ENCODE data around the gene BCAT1.

BCAT1 gene

DNA sequence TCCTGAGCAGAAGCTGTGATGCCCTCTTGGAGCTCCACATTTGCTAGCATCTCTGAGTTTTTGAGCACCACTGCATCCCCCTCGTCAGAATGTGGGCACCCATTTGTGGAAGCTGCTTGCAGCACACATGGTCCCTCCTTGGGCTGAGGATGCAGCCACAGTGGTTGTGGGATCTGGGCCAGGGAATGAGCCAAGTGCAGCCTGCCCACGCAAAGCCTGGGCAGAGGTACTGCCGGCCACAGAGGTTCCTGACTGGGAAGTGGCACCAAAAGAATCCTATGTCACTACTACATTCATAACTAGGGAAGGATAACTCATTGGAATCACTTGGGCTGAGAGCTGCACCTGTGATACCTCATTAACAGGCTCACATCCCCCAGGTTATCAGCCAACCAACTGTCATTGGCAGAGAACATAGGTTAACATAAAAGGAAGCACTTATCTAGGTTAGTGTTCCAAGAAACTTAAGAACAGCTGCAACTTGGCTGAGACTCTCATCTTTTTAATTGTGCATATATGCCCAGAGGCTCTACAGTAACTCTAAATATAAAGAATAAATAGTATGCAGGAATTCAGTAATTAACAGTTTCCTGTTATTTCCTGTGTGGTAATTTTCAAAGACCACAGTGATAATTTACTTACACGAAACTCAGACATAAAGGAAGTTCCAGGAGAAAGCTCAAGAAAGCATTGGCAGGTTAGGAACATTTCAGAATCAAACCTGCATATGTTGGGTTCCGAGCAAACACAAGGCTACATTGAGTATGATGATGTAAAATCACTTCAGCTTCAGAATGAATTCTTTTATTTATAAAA, 145.3 kb downstream of the BCAT1 start:
- no peak for DNase-seq

DNA sequence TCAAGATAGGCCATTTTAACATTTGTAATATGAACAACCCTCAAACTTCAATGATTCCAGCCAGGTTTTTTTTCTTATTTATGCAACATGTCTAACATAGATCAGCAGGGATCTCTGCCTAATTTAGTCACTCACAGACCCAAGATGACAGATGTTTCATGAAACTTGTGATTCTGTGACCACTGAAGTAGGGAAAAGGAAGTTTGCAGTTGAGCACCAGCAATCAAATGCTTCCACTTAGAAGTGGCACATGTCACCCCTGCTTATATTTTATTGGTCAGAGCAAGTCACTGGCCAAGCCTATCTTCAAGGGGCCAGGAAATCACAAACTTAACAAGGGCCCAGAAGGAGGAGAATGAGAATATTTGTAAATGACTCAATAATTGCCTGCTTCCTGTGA, 150.6 kb downstream of the BCAT1 start:
- no peak for DNase-seq

- no peak for DNase-seq
These were observed 151.0 kb downstream of the BCAT1 start for GRCh38 chr12:24797901-24798300.

DNA sequence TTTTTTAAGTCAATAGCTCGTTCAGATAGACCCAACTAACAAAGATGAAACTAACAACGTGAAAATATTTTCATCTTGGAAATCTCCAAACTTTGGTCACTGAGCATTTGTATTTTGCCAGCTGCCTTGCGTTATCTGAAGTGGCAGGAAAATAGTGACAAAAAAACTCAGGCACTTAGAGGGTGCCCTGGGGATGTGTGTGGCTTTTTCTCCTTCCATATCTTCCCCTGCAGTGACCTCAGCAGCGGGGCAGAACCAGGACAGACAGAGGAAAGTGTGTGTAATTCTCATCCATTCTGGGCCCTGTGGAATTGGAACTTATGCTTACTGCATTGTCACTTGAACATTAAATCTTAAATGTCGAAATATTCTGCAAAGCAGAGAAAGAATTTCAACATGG, 152.0 kb downstream of the BCAT1 start:
- no peak for DNase-seq

DNA sequence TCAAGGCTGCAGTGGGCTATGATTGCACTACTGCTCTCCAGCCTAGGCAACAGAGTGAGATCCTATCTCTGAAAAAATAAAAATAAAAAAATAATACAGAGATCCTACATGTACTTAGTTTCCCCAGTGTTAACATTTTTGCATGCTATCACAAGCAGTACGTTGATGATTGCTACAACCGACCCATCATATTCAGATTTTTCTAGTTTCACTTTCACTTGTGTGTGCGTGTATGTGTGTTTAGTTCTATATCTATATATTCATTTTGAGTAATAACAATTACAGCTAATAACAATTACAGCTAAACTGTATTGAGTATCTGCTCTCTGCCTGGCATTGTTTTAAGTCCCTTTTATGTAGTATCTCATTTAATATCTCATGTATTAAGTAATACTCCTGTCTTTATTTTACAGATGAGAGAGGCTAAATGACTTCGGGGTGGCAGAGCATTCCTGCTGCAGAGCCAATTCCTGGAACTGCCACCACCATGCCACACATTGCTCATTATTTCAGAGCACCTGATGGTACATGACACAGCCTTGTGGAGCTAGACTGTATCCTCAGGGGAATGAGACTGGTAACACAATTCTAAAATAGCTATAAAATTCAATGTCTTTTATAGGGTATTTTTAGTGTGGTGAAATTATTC, 153.1 kb downstream of the BCAT1 start:
- peak in 1 of 2 donors; percentile 3 for DNase-seq

DNA sequence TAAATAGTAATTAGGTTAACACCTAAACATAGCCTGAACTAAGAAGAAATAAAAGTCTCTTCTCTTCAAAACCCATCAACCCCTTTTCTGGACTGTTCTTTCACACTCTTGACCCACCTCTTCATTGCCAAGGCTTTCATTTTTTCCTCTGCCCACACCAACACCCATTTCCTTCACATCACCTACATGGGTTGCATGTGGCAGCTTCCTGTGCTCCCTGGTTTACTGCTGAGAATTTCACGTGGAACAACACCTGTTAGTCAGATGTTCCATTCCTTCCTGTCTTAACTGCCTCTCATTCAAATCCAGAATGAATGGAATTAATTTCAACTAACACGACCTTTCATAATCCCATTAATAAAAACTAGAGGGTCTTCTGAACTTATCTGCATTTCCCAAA, 157.3 kb downstream of the BCAT1 start:
- no peak for DNase-seq

DNA sequence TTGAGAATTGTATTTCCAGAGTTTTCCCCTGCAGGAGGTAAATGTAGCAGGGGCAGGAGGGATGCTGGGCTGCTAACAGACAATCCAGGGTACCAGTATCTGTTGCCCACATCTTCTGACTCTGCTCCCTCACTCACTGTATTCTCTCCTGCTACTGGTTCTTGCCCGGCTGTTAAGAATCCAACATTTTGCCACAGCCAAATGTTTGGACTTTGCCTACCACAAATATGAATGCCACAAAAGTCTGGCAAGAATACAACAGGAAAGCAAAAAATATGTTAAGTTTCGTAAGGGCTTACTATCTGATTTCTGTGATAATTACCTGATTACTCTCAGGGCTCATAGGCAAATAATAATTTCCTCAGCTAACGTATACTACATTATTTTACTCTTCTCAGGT, 160.0 kb downstream of the BCAT1 start:
- DNase-seq: no peak

DNA sequence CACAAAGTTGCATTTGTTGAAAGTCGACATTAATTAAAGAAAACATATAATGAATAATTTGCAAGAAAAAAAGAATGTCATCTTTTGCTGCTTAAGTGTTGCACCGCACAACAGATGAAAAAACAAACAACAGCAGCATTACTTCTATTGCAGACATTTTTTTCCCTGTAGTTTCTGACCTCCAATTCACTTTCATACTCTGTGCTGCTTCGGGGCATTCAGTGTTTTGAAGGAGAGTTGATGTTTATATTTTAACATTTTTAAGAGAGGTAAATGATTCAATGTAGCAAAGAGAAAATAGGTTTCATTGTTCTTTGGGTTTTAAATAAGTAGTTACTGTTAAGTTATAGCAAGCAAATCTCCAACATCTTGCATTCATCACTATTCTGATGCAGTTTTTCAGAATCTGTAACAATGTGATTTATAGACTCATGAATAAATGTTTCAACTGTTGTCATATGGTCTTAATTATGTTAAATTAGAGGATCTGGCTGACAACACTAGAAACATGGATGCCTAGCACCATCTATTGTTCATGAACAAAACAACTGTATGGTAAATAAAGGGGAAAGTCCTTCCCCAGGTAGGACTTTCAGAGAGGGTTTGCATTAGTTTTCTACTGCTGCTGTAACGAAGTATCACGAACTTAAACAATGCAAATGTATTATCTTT, 168.1 kb downstream of the BCAT1 start:
- no peak for DNase-seq

DNA sequence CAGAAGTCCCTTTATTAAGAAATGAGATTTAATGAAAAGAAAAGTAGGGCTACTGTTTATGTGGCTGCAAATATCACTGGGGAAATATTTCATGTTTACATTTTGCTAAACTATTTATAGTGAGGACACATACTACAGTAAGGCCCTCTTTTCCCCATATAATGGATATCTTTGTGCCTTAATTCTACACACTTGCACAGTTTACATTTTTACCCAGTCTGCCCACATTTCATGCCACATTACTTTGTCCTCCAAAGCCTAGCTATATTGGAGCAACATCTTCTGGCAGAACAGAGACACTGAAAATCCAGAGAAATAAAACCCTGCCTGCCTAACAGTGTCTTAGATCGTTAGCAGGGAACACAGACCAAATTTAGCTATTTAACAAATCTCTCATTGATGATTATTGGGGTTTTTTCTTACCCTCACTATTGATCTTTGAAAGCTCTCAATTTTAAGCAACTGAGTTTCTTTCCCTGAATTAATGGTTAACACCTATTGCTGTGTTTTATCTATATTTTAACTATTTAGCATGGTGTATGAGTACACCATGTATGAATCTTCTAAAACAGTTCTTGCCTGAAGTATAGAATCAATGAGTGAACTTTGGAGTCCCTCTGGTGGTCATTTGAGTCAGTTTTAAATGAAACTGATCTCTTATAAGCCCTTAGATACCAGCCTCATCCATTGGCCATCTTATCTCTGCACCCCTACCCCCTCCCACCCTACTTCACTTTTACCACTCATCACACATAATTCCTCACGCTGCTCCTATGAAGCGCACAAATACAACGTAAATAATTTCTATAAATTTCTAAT, 170.2 kb downstream of the BCAT1 start:
- DNase-seq: no peak

- DNase-seq: no peak
These were observed 171.5 kb downstream of the BCAT1 start for GRCh38 chr12:24777359-24777758.

DNA sequence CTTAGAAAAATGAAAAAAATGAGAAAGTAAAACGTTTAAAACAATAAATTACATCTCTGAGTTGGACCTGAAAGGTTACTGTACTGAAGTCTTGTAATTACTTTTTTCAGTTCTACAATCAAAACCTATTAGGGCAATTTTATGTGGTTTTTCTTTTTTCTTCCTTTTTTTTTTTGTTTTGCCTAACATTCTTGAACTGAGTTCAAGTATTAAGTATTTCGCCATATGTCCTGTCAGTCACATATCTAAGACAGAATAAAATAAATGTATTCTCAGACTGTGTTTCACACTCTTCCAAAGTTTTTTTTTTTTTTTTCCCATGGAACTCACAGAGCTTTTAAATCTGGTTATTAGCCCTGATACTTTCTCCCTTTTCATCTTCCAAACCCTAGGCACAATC, 172.0 kb downstream of the BCAT1 start:
- DNase-seq: no peak

DNA sequence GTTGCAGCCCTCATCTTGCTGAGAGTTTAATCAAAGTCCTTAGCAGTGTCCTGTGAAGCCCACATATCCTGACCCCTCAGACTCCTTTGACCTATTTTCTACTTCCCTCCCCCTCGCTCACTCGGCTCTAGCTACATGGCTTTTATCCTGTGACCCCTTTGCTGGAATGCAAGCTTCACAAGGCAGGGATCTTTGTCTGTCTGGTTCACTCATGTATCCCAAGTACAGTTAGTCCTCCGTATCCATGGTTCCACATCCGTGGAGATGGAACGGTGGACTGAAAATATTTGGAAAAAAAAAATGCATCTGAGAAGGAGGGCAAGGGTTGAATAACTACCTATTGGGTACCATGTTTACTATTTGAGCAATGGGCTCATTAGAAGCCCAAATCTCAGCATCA, 173.8 kb downstream of the BCAT1 start:
- DNase-seq: no peak

DNA sequence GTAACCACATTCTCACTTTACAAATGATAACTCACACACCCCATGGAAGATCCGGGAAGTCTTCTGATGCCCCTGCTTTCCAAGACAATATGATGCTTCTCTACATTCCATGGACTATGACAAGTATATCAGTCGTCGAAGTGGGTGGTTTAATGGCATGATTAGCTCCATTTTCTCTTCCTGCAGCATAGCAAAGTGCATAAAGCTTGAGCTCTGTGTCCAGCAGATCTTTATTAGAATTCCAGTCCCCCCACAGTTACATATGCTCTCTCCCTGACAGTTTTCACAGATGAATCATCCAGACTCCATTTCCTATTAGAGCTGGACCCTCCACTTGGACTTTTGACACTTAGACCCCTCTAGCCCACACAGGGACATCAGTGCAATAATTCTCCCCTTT, 174.9 kb downstream of the BCAT1 start:
- DNase-seq: no peak

DNA sequence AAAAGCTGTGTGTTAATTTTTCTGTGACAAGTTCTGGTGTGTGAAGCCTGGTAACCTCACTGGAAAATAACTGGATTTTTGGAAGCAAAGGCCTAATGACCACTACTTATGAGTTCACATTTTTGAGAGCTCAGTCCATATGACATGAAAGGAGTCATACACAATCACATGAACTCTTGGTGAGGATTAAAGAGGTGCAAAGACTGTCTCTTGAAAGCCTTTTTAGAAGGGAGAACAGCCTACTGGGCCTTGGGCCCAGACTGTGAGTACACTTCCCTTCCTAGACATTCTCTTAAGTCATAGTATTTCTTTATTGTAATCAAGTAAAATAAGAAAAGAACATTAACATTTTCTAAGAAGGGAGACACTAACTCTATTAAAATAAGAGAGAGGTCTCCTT, 176.1 kb downstream of the BCAT1 start:
- no peak for DNase-seq

- DNase-seq: no peak
These were observed 178.1 kb downstream of the BCAT1 start for GRCh38 chr12:24770821-24771220.

GRCh38 chr12:24770334-24770733, 178.6 kb downstream of the BCAT1 start:
- no peak for DNase-seq

DNA sequence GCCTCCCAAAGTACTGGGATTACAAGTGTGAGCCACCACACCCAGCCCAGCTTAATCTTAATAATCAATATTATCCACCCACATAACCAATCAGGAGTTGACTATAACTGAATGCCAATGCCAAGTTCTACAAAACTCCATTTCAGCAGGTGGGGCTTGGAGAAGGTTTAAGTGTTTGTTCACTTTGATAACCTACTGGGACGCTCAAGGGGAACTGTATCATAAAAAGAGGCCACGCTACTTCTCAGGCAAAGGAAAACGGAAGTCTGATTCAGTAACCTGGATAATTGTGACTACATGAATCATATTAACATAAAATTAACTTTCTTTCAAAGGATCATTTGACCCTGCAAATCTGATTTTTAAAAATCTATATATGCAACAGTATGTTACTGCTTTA, 179.2 kb downstream of the BCAT1 start:
- no peak for DNase-seq

- DNase-seq: no peak
These were observed 180.5 kb downstream of the BCAT1 start for GRCh38 chr12:24768415-24768814.

GRCh38 chr12:24767016-24767415, 181.9 kb downstream of the BCAT1 start:
- DNase-seq: no peak

- no peak for DNase-seq
These were observed 184.2 kb downstream of the BCAT1 start for GRCh38 chr12:24764712-24765111.

DNA sequence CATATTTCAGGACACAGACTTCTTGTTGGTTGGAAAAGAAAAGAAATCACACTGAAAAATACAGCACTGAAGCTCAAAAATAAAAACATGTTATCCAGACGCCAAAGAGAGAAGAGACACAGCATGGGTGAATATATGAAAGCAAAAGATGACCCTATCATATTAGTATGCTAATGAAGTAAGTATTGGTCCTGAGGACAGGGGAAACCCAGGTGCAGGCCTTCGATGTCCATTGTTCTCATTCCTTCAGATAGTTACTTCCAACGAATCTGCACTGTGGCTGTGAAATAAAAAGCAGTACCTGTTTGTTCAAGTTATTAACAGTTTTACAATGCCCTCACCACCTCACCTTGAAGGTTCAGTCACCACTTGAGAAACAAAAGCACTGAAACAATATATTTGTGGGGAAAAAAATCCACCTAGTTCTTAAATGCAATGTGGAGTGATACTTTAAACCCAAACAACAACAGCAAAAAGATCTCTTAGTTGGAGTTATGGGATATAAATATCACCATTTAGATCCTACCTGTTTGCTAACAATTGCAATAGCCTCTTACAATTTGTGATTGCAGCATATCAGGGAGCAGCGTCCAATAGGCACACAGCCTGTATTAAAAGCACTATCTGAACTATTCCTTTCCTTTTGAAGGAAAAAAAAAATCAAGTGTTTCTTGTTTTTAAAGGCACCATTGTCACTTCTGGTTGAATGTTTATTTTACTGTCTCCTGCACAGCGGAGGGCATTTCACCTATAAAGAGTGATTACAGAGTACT, 188.1 kb downstream of the BCAT1 start:
- DNase-seq: no peak

- DNase-seq: no peak
These were observed 188.7 kb downstream of the BCAT1 start for GRCh38 chr12:24760162-24760561.

All from activated CD4-positive, alpha-beta T cell treated with anti-CD3 and anti-CD28 coated beads for 4 hours (primary cell).